Astrocyte of the spinal cord (primary cell): ENCODE data around the gene AGR2.

ENCODE experiments used
- DNase-seq: peaks from one replicate; pipeline ENCODE4 v3.0.0; 2011; ENCODE audit warnings: low read depth, low spot score
- H3K4me3 ChIP-seq: 2 replicates; pipeline ENCODE4 v1.5.1; 2011; ENCODE audit warnings: low read depth, mild to moderate bottlenecking, low read length, moderate library complexity
- in situ Hi-C: cut with HindIII; loops from 2 replicates; pipeline ENCODE4 v1.10.0; 2017; ENCODE audit warnings: low sequenced_read_pairs
- TF ChIP-seq, protein P1 (sequence below): IDR thresholded peaks from 2 replicates; pipeline ENCODE4 v1.5.1; 2012; ENCODE audit warnings: low read depth, mild to moderate bottlenecking, low read length, inconsistent platforms

AGR2 gene

GRCh38 chr7:16846601-16847165, 41.9 kb upstream of the AGR2 start:
- DNase-seq: no peak
- H3K4me3 ChIP-seq: no peak overlapping the region
- in situ Hi-C loops: no loop called here
- TF ChIP-seq, protein P1, sequence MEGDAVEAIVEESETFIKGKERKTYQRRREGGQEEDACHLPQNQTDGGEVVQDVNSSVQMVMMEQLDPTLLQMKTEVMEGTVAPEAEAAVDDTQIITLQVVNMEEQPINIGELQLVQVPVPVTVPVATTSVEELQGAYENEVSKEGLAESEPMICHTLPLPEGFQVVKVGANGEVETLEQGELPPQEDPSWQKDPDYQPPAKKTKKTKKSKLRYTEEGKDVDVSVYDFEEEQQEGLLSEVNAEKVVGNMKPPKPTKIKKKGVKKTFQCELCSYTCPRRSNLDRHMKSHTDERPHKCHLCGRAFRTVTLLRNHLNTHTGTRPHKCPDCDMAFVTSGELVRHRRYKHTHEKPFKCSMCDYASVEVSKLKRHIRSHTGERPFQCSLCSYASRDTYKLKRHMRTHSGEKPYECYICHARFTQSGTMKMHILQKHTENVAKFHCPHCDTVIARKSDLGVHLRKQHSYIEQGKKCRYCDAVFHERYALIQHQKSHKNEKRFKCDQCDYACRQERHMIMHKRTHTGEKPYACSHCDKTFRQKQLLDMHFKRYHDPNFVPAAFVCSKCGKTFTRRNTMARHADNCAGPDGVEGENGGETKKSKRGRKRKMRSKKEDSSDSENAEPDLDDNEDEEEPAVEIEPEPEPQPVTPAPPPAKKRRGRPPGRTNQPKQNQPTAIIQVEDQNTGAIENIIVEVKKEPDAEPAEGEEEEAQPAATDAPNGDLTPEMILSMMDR: no peak

- in situ Hi-C loops: no loop called here
- DNase-seq: no peak
- TF ChIP-seq, protein P1: no peak
- H3K4me3 ChIP-seq: no peak overlapping the region
Measured at GRCh38 chr7:16845746-16846145, 40.9 kb upstream of the AGR2 start.

DNA sequence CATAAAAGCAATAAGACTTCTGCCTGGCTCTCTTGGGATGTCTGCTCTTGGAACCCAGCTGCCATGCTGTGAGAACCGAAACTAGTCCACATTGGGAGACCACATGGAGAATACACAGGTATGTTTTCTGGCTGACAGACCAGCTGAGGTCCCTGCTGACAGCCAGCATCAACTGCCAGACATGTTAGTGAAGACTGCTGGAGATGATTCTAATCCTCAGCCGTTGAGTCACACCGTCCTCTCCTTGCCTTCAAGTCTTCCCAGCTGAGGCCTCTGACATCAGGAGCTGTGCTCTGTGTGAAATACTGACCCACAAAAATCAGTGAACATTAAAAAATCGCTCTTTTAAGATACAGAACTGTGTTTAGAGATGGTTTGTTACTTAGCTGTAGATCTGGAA, 36.9 kb upstream of the AGR2 start:
- peak; percentile 26 for DNase-seq
- in situ Hi-C loops: no loop called here
- TF ChIP-seq, protein P1: no peak
- H3K4me3 ChIP-seq: no peak overlapping the region

DNA sequence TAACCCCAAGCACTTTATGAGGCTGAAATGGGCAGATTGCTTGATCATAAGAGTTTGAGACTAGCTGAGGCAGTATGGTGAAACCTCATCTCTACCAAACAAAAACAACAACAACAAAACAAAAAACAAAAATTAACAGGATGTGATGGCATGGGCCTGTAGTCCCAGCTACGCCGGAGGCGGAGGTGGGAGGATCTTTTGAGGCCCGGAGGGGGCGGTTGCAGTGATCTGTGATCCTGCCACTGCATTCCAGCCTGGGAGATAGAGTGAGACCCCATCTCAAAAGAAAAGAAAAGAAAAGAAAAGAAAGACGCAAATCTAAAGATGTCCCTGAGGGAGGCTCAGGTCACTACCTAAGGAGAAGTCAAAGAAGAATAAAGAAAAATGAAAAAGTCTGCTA, 35.3 kb upstream of the AGR2 start:
- DNase-seq: no peak
- no peak overlapping the region for H3K4me3 ChIP-seq
- in situ Hi-C loops: no loop called here
- TF ChIP-seq, protein P1: no peak

DNA sequence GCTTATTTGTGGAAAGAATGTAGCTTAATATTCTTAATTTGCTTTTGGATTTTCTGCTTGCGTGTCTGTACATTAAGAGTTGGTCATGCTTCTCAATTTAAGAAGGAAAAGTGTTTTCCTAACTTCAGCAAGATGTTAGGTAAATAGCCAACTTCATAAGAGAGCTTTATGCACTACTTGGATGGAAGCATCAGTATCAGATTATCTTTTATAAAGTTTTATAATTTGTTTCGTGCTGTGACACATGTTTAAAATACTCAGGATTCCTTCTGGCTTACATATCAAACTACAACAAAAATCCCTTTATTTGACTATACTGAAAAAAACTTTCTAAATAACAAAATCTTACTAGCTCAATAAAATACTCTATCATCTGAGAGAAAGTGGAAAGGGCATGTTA, 34.8 kb upstream of the AGR2 start:
- TF ChIP-seq, protein P1: no peak
- H3K4me3 ChIP-seq: no peak overlapping the region
- DNase-seq: peak; percentile 5
- in situ Hi-C loops: no loop called here

GRCh38 chr7:16838891-16839290, 34.1 kb upstream of the AGR2 start:
- in situ Hi-C loops: no loop called here
- no peak for DNase-seq
- TF ChIP-seq, protein P1: no peak
- H3K4me3 ChIP-seq: no peak overlapping the region

GRCh38 chr7:16838386-16838785, 33.6 kb upstream of the AGR2 start:
- TF ChIP-seq, protein P1: no peak
- in situ Hi-C loops: no loop called here
- DNase-seq: no peak
- no peak overlapping the region for H3K4me3 ChIP-seq
